ENCODE results near the gene H2AZ2.

The H2AZ2 gene

GRCh38 chr7:44827567-44827966, 20.3 kb downstream of the H2AZ2 start:
- TF ChIP-seq EZH2 (IDR thresholded peaks at IDR 0.05; ENCODE audit: borderline replicate concordance, low read depth, low read length, severe bottlenecking) (no peak), CTCF (IDR thresholded peaks at IDR 0.05; ENCODE audit: borderline replicate concordance, extremely low read depth, low read length, poor library complexity, severe bottlenecking) (no peak)
- ATAC-seq (ENCODE audit: insufficient read depth, low read depth) (no peak), DNase-seq (no peak)
- Histone ChIP-seq H3K9ac (ENCODE audit: low read depth, low read length) (no peak overlapping the region), H3K9me3 (ENCODE audit: insufficient read depth, low read length, severe bottlenecking) (no peaks in the 10 kb centered on the region), H3K4me2 (ENCODE audit: insufficient read depth, low read length) (no peak overlapping the region), H3K4me1 (ENCODE audit: insufficient read depth, low read length) (no peaks in the 10 kb centered on the region), H3K79me2 (ENCODE audit: insufficient read depth, low read length) (peaks cover 38% of the 10 kb centered on the region), H3K4me3 (ENCODE audit: low read depth in 1 of 2, low read length in 2 of 2) (no peak overlapping the region), H3K27ac (ENCODE audit: low read length) (no peak overlapping the region), H2AFZ (ENCODE audit: low read depth, low read length) (no peak overlapping the region), H4K20me1 (ENCODE audit: insufficient read depth, low read length) (peaks cover 22% of the 10 kb centered on the region; the same call in 1 of the 2 replicates), H3K27me3 (ENCODE audit: insufficient read depth, low read length, poor library complexity) (no peaks in the 10 kb centered on the region), H3K36me3 (ENCODE audit: insufficient read depth, low read length) (peaks cover 88% of the 10 kb centered on the region)

- no peak overlapping the region for H3K4me3 ChIP-seq (ENCODE audit: low read depth in 1 of 2, low read length in 2 of 2)
- no peak overlapping the region for H3K4me2 ChIP-seq (ENCODE audit: insufficient read depth, low read length)
- peaks cover 62% of the 10 kb centered on the region for H3K36me3 ChIP-seq (ENCODE audit: insufficient read depth, low read length)
- peaks cover 22% of the 10 kb centered on the region; the same call in 1 of the 2 replicates for H4K20me1 ChIP-seq (ENCODE audit: insufficient read depth, low read length)
- H3K27ac ChIP-seq (ENCODE audit: low read length) = 0 out of 2 replicates have a peak overlapping the region, but pooled peaks have one; percentile 41
- TF ChIP-seq CTCF (IDR thresholded peaks at IDR 0.05; ENCODE audit: borderline replicate concordance, extremely low read depth, low read length, poor library complexity, severe bottlenecking) (no peak), EZH2 (IDR thresholded peaks at IDR 0.05; ENCODE audit: borderline replicate concordance, low read depth, low read length, severe bottlenecking) (no peak)
- H3K9me3 ChIP-seq (ENCODE audit: insufficient read depth, low read length, severe bottlenecking) = no peaks in the 10 kb centered on the region
- peaks cover 13% of the 10 kb centered on the region for H3K79me2 ChIP-seq (ENCODE audit: insufficient read depth, low read length)
- H3K9ac ChIP-seq (ENCODE audit: low read depth, low read length) = no peak overlapping the region
- H3K27me3 ChIP-seq (ENCODE audit: insufficient read depth, low read length, poor library complexity) = no peaks in the 10 kb centered on the region
- DNase-seq (no peak), ATAC-seq (ENCODE audit: insufficient read depth, low read depth) (peak; percentile 12; the same call in 1 of the 3 replicates)
- no peaks in the 10 kb centered on the region for H3K4me1 ChIP-seq (ENCODE audit: insufficient read depth, low read length)
- no peak overlapping the region for H2AFZ ChIP-seq (ENCODE audit: low read depth, low read length)
Observed at GRCh38 chr7:44824894-44825526, 22.9 kb downstream of the H2AZ2 start.

GRCh38 chr7:44823255-44823781, 24.6 kb downstream of the H2AZ2 start:
- no peaks in the 10 kb centered on the region for H3K27me3 ChIP-seq (ENCODE audit: insufficient read depth, low read length, poor library complexity)
- ATAC-seq (ENCODE audit: insufficient read depth, low read depth) = no peak
- no peak for DNase-seq
- peak overlapping the region; percentile 13; the same call in 1 of the 2 replicates for H3K27ac ChIP-seq (ENCODE audit: low read length)
- no peak overlapping the region for H3K9ac ChIP-seq (ENCODE audit: low read depth, low read length)
- no peak overlapping the region for H3K4me3 ChIP-seq (ENCODE audit: low read depth in 1 of 2, low read length in 2 of 2)
- H3K4me2 ChIP-seq (ENCODE audit: insufficient read depth, low read length) = no peak overlapping the region
- no peaks in the 10 kb centered on the region for H3K9me3 ChIP-seq (ENCODE audit: insufficient read depth, low read length, severe bottlenecking)
- no peak for TF ChIP-seq CTCF (IDR thresholded peaks at IDR 0.05; ENCODE audit: borderline replicate concordance, extremely low read depth, low read length, poor library complexity, severe bottlenecking)
- TF ChIP-seq EZH2 (IDR thresholded peaks at IDR 0.05; ENCODE audit: borderline replicate concordance, low read depth, low read length, severe bottlenecking) = no peak
- H3K36me3 ChIP-seq (ENCODE audit: insufficient read depth, low read length) = peaks cover 45% of the 10 kb centered on the region
- peaks cover 3% of the 10 kb centered on the region; the same call in 1 of the 2 replicates for H3K79me2 ChIP-seq (ENCODE audit: insufficient read depth, low read length)
- H3K4me1 ChIP-seq (ENCODE audit: insufficient read depth, low read length) = no peaks in the 10 kb centered on the region
- peaks cover 22% of the 10 kb centered on the region; the same call in 1 of the 2 replicates for H4K20me1 ChIP-seq (ENCODE audit: insufficient read depth, low read length)
- H2AFZ ChIP-seq (ENCODE audit: low read depth, low read length) = no peak overlapping the region

All from DND-41 (cell line).